ENCODE measurements around the gene KCNQ4.

GRCh38 chr1:40739455-40740008 is 44.1 kb upstream of the KCNQ4 start:
- TF ChIP-seq, protein P1, sequence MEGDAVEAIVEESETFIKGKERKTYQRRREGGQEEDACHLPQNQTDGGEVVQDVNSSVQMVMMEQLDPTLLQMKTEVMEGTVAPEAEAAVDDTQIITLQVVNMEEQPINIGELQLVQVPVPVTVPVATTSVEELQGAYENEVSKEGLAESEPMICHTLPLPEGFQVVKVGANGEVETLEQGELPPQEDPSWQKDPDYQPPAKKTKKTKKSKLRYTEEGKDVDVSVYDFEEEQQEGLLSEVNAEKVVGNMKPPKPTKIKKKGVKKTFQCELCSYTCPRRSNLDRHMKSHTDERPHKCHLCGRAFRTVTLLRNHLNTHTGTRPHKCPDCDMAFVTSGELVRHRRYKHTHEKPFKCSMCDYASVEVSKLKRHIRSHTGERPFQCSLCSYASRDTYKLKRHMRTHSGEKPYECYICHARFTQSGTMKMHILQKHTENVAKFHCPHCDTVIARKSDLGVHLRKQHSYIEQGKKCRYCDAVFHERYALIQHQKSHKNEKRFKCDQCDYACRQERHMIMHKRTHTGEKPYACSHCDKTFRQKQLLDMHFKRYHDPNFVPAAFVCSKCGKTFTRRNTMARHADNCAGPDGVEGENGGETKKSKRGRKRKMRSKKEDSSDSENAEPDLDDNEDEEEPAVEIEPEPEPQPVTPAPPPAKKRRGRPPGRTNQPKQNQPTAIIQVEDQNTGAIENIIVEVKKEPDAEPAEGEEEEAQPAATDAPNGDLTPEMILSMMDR (IDR thresholded peaks at IDR 0.05; ENCODE audit: low read length), result no peak
- TF ChIP-seq EZH2 (IDR thresholded peaks at IDR 0.05; ENCODE audit: borderline replicate concordance, low read length), result no peak
